Fibroblast of skin of scalp (primary cell): Measurements from ENCODE around the gene CHRNA4. TPM values are rescaled to one million over a fixed set of nuclear protein-coding genes. Genes with fewer than 3 reads are reported as not detected.

ENCODE experiments used
- DNase-seq: peaks from one replicate; pipeline ENCODE4 v3.0.0-alpha.2; 2013
- polyA plus RNA-seq, 2 experiments: library from polyadenylated mRNA; unstranded; fragments of 120-200 nt; gene quantifications; one replicate each; pipeline ENCODE4 v1.2.1, GENCODE V29; 2013; ENCODE audit not compliant: insufficient read length in 2 of 2

Gene CHRNA4
- polyA plus RNA-seq (2013, experiment 1 of 2; ENCODE audit: insufficient read length) = not detected
- 0.16 TPM for polyA plus RNA-seq (2013, experiment 2 of 2; ENCODE audit: insufficient read length)

DNA sequence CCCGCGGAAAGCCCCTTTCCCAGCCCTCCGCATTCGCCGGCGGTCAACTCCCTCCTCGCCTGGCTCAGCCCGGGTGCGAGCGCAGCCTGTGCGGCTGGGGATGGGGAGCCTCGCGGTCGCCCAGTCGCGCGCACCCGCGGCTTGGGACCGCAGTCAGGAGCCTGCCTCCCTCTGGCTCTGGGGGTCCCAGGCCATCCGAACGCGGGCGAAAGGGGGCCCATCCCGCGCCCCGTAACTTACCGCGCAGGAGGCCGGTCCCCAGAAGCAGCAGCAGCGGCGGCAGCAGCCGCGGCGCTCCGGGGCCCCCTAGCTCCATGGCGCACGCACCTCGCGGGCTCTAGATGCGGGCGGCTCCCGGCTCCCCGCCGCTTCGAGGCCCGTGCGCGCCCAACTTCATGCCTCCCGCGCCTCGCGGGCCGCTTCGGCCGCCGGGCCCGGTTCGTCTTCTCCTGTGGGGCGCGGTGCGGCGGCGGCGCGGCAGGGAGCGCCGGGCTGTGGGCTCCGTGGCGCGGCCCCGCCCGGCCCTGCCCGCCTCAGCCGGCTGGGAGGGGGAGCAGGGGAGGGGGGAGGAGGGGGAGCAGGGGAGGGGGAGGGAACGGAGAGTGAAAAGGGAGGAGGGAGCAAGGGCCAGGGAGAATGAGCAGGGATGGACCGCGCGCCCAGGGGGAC, at the start of gene CHRNA4:
TSS of gene CHRNA4 (minus strand) at position 500 of the 669 bp plus-strand sequence. CDS start at position 316, 184 bp downstream.
- DNase-seq = no peak

- DNase-seq = no peak
Observed at GRCh38 chr20:63409834-63410435, 48.8 kb upstream of the CHRNA4 start.

DNA sequence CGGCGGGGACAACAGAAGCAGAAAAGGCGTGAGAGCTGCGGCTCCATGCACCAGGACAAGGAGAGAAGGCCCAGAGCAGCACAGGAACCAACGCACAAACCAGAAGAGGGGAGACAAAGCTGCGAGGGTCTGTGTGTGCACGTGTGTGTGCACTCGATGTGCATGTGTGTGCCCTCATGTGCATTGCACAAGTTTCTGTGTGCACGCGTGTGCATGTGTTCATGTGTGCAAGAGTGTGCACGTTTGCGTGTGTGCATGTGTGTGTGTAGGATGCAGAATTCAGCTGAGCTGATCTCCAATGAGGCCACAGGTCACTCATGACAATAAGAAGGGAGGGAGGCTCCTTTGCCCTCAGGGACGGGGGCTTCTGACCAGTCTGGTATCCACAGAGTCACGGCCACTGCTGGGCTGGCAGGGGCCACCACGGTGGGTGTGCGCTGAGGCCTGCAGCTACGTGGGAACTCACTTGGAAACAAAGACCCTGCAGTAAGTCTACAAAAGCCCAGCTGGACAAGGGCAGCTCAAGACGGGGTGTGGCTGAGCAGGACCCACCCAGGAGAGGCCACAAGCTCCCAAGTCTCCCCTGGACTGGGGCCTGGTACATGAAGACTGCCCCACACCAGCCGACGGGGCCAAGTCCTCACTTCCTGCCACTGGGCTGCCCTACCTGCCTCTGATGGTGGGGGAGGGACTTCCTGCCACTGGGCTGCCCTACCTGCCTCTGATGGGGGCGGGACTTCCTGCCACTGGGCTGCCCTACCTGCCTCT, 48.1 kb upstream of the CHRNA4 start:
- no peak for DNase-seq

- DNase-seq = no peak
Observed at GRCh38 chr20:63408684-63409046, 47.5 kb upstream of the CHRNA4 start.

DNA sequence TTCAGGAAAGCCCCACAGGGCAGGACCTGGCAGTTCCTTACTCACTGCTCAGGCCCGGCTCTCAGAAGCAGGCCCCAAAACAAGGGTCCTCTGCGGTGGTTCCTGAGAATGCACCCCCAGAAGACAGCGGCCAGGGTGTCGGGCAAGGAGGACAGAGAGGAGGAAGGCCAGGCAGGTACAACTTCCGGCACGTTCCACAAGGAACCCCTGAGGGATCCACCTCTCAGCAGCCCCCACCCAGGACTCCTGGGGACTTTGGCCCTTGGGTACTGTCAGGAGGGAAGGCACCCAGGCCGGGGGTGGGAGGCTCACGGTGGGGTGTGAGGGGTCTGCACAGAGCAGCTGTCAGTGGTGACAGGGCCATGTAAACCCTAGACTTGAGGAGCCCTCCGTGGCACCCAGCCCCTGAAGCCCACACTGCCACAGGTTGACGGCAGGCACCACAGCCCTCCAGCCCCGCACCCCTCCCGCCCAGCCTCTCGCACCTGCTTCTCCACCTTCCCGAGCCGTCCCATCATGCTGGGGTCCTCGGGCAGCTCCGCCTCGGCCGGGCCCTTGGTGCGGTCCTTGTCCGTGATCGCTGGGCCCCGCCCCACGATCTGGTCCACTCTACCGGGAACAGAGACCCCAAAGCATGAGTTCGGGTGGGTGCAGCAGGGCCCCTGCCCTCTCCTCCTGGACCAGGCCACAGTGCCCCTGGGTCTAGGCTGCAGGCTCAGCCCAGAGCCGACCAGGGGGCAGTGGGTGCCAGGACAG, 47.0 kb upstream of the CHRNA4 start:
- DNase-seq = no peak

DNA sequence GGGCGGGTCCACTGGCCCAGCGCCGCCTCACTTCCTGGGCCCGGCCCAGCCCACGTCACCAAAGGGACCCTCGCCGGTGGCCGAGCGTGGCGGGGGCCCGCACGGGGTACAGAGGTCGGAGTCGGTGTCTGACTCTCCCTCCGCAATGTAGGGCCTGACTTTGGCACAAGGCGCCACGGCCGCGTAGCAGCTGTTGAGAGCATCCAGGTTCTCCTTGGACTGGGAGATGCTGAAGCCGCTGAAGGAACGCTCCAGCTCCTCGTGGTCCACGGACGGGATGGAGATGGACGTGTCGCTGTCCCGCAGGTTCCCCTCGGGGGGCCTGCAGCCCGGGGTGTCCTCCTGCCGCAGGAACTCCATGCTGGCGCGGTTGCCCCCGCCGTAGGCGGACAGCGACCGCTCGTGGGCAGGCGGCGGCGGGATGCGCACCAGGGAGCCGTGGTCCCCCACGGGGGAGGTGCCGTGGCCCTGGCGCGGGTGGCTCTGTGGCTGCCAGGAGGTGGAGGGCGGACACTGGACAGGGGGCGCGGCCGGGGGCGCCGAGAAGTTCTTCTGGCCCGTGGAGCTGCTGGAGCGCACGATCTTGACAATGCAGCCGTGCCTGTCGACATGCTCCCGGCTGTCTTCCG, 45.6 kb upstream of the CHRNA4 start:
- no peak for DNase-seq

DNA sequence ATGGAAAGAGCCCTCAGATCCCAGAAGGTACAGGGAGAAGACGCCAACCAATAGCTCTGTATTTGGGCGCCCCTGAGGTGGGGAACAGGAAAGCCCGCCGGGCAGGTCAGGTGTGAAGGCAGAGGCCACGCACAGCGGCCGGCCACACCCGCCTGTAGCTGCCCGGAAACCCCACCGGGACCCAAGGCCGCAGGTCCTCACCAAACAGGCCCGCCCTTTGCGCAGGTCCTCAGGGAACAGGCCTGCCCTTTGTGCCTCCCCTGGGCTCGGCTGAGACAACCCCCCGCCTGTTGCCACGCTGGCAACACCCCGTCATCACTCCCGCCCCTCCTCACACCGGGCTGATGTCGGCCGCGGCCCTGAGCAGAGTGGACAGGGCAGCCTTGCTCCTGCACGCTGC, 44.9 kb upstream of the CHRNA4 start:
- no peak for DNase-seq

DNA sequence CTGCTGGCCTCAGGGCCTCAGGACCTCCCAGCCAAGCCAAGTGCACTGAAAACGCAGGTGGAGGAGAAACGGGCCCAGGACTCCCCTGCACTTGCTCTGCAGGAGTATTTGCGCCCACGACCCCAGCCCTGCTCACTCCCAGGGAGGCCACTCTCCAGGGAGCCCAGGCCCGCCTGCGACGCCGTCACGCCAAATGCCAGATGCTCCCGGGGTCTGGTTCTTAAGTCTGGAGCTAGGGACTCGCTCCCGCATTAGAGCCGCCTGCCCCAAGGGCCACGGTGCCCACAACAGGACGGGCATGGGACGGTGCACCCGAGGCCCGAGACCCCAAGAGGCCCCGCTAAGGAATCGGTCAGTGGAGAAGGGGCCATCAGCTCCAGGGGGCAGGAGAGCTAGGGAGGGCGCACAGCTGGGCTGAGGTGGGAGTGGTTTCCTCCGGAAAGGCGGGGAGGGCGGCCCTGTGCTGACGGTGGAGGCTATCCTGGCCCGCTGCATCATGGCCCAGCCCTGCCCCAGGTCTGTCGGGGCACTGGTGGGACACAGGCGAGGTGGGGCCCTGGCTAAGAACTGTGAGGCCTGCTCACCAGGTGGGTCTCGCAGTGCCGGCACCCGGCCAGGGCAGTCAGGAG, 44.1 kb upstream of the CHRNA4 start:
- DNase-seq = no peak

GRCh38 chr20:63404129-63405085, 43.3 kb upstream of the CHRNA4 start:
- DNase-seq = no peak

DNA sequence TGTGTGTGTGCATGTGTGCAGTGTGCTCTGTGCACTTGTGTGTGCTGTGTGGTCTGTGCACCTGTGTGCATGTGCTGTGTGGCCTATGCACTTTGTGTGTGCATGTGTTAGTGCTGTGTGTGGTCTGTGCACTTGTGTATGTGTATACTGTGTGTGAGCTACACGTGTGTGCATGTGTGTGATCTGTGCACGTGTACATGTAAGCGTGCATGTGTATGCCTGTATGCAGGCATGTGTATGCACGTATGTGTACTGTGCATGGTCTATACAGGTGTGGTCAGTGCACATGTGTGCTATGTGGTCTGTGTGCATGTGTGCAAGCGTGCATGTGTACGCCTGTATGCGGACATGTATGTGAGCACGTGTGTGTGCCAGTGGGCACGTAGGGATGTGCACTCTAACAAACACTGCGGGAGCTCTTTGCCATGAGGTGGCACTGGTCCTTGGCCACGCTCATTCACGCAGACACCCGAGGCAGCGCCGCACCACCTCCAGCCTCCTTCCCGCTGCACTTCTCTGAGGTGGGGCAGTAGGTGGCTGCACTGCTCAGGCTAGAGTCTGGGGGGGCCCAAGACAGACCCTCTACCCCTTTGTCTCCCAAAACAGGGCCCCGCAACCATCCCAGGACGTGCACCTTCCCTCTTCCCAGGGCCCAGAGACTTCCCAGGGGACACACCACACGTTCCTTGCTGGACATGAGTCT, 42.4 kb upstream of the CHRNA4 start:
- DNase-seq = no peak

GRCh38 chr20:63402860-63403220, 41.7 kb upstream of the CHRNA4 start:
- no peak for DNase-seq

DNA sequence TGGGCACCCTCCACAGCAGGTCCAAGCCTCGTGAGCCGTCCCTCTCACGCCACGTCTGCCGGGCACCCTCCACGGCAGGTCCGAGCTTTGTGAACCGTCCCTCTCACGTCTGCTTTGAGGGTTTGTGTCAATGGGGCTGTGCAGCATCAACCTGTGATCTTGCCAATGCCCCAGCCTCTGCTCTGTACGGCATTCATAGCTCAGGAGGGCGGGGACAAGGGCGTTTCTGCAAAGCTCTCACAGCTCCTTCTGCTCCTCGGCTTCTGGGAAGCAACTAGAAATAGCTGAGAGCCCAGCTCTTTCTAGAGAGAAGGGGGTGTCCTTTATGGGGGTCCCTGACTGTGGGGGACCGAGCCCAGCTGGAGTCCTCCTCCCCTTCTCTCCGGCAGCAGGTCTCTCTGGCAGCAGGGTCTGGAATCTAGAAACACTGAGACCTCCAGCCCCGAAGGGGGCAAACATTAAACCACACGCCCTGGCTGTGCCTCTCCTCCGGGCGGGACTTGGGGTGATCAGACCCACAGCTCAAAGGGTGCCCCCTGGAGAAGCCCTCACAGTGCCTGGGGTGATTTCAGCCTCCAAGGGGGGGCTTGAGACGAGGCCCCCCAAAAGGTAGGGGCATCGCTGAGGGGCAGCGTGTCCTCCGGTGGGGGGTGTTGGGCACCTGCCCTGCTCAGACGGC, 41.2 kb upstream of the CHRNA4 start:
- no peak for DNase-seq

GRCh38 chr20:63401384-63402110, 40.4 kb upstream of the CHRNA4 start:
- DNase-seq = no peak

GRCh38 chr20:63400486-63401210, 39.5 kb upstream of the CHRNA4 start:
- DNase-seq = no peak

GRCh38 chr20:63399596-63400375, 38.6 kb upstream of the CHRNA4 start:
- no peak for DNase-seq

DNA sequence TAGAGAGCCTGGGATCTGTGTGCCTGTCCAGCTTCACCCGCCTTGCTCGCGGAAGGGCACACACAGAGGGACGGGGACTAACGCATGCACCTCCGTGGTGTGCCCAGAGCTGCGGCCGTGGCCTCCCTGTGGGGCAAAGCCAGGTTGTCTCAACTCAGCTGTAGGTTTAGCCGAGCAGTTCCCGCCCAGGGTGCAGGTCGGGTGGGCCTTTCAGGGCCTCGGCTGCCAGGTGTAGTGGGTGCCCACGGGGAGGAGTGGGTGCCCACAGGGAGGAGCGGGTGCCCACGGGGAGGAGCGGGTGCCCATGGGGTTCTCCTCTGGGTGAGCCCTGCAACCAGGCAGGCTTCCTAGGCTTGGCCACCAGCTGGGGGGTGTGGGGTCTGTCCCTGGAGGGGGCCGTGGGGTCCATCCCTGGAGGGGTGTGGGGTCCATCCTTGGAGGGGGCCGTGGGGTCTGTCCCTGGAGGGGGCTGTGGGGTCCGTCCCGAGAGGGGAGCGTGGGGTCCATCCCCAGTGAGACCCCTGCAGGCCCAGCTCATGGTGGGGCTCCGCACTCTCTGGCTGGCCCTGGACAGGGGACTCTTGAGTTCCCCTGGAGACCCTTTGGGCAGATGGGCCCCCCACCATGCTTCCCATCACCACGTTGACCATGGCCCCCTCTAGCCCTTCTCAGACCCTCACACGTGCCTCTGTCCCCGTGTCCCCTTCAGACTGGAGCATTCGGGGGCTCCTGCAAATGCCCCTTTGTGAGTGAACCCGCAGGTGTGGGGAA, 37.8 kb upstream of the CHRNA4 start:
- no peak for DNase-seq
